NCI-H2171 treated with DMSO at 0.1 percent for 48 hours (cell line): Measurements from ENCODE around the gene IGSF22.
"Not testable (repeated sequence)": the region's sequence is repeated elsewhere in the genome, so short reads cannot be mapped to it uniquely, and the experiment has no call there.

Experiments
- DNase-seq: peaks from one replicate; lab custom pipeline; 2025; lab: John Stamatoyannopoulos, UW

Gene IGSF22

GRCh38 chr11:18691467-18692140 is 34.4 kb downstream of the IGSF22 start:
- DNase-seq: not testable (repeated sequence)

GRCh38 chr11:18684267-18684666 is 41.7 kb downstream of the IGSF22 start:
- DNase-seq: no peak

- no peak for DNase-seq
Observed at GRCh38 chr11:18682466-18682865, 43.5 kb downstream of the IGSF22 start.

- not testable (repeated sequence) for DNase-seq
Observed at GRCh38 chr11:18681949-18682348, 44.0 kb downstream of the IGSF22 start.

- DNase-seq: no peak
Observed at GRCh38 chr11:18677560-18677959, 48.4 kb downstream of the IGSF22 start.

- no peak for DNase-seq
Observed at GRCh38 chr11:18676803-18677202, 49.2 kb downstream of the IGSF22 start.

DNA sequence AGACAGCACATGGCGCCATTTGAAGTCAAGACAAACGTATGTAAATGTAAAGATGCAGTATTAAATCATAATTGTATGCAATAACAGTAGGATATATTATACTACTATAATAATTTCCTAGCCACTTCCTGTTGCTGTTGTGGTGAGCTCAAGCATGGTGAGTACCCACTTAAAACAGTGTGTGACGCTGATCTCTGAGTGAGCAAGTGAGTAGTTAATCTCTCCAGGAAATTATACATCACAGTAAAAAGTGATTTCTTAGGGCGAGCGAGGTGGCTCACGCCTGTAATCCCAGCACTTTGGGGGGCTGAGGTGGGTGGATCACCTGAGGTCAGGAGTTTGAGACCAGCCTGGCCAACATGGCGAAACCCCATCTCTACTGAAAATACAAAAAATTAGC is 53.8 kb downstream of the IGSF22 start:
- DNase-seq: not testable (repeated sequence)

GRCh38 chr11:18671246-18671645 is 54.7 kb downstream of the IGSF22 start:
- DNase-seq: no peak

DNA sequence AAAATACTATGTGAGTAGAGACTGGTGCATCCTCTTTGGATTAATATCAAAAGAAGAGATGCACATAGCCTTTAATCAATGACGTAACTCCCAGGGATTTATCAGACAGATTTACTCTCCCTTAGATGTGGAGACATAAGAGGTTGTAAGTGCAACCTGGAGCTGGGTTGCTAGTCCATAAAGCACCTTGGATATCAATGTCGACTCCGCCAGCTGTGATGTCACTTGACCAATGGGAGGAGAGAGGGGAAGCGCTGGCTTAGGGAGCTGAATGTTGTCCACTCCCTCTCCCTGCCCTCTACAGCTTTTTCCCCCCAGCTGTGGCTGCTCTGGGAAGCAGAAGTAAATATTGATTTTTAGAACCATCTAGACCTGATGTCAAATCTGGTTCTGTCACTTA is 56.3 kb downstream of the IGSF22 start:
- no peak for DNase-seq

DNA sequence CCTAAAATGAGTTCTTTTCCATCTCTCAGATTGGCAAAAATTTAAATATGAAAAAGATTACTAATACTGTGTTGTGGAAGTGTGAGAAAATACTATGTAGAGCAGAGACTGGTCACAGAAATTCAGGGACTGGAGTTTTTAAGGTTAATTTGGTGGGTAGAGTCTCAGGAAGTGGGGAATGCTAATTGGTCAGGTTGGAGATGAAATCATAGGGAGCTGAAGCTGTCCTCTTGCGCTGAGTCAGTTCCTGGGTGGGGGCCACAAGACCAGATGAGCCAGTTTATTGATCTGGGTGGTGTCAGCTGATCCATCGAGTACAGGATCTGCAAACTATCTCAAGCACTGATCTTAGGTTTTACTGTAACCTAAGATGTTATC is 56.8 kb downstream of the IGSF22 start:
- no peak for DNase-seq

- no peak for DNase-seq
Observed at GRCh38 chr11:18668131-18668530, 57.9 kb downstream of the IGSF22 start.

GRCh38 chr11:18665353-18665872 is 60.6 kb downstream of the IGSF22 start:
- DNase-seq: not testable (repeated sequence)

GRCh38 chr11:18657673-18658072 is 68.3 kb downstream of the IGSF22 start:
- no peak for DNase-seq
